HepG2 (cell line): ENCODE measurements around the gene TNFRSF9. TPM values are rescaled to one million over a fixed set of nuclear protein-coding genes. Genes with fewer than 3 reads are reported as not detected.

ENCODE experiments used
- AKAP8 ChIP-seq: sonication (generic); formaldehyde crosslinking; IDR thresholded peaks from 2 replicates; pipeline ENCODE4 v1.5.1; 2020; ENCODE audit warnings: mild to moderate bottlenecking, missing genetic modification reagents
- FOXO4 ChIP-seq: sonication (generic); formaldehyde crosslinking; conservative IDR thresholded peaks from 2 replicates; pipeline ENCODE4 v1.8.1; 2023; ENCODE audit warnings: missing genetic modification reagents
- GFI1 ChIP-seq: sonication (generic); formaldehyde crosslinking; IDR thresholded peaks from 2 replicates; pipeline ENCODE4 v1.5.0; 2020; ENCODE audit warnings: missing genetic modification reagents, mild to moderate bottlenecking, borderline replicate concordance
- HMGXB4 ChIP-seq, 2 experiments: sonication (generic) in 1 of 2; formaldehyde crosslinking in 1 of 2; IDR thresholded peaks; 2 replicates each; pipeline versions ENCODE4 v1.4.0 to v1.6.1; 2018 to 2020; ENCODE audit warnings: missing genetic modification reagents in 2 of 2, borderline replicate concordance in 1 of 2, low read depth in 1 of 2, mild to moderate bottlenecking in 1 of 2, missing biosample characterization in 1 of 2
- KMT2A ChIP-seq: sonication (generic); formaldehyde crosslinking; IDR thresholded peaks from 2 replicates; pipeline ENCODE4 v1.4.0; 2020; ENCODE audit warnings: missing genetic modification reagents
- MAF1 ChIP-seq: sonication (generic); formaldehyde crosslinking; IDR thresholded peaks from 2 replicates; pipeline ENCODE4 v1.5.0; 2020; ENCODE audit warnings: missing genetic modification reagents, borderline replicate concordance
- MTA3 ChIP-seq: sonication (generic); formaldehyde crosslinking; IDR thresholded peaks from 2 replicates; pipeline ENCODE4 v1.4.0; 2020; ENCODE audit warnings: missing genetic modification reagents
- MTF2 ChIP-seq: sonication (generic); formaldehyde crosslinking; IDR thresholded peaks from 2 replicates; pipeline ENCODE4 v1.5.0; 2020; ENCODE audit warnings: missing genetic modification reagents, borderline replicate concordance
- MYC ChIP-seq: sonication (generic); formaldehyde crosslinking; IDR thresholded peaks from 2 replicates; pipeline ENCODE4 v1.9.0; 2021; ENCODE audit warnings: missing genetic modification reagents, borderline replicate concordance
- SALL2 ChIP-seq: sonication (generic); formaldehyde crosslinking; IDR thresholded peaks from 2 replicates; pipeline ENCODE4 v1.8.1; 2023; ENCODE audit warnings: mild to moderate bottlenecking, missing genetic modification reagents, inconsistent platforms
- SAP130 ChIP-seq: IDR thresholded peaks from 2 replicates; pipeline ENCODE4 v1.6.1; 2016; ENCODE audit warnings: low read depth
- SMC3 ChIP-seq: IDR thresholded peaks from 2 replicates; pipeline ENCODE4 v1.6.1; 2011; ENCODE audit warnings: low read length, improper control_type of control experiment
- SP2 ChIP-seq: sonication (generic); formaldehyde crosslinking; IDR thresholded peaks from 2 replicates; pipeline ENCODE4 v1.5.1; 2020; ENCODE audit warnings: mild to moderate bottlenecking, missing genetic modification reagents
- ZNF121 ChIP-seq: sonication (generic); formaldehyde crosslinking; IDR thresholded peaks from 2 replicates; pipeline ENCODE4 v1.5.0; 2020; ENCODE audit warnings: mild to moderate bottlenecking, missing genetic modification reagents
- ZNF33A ChIP-seq: sonication (generic); formaldehyde crosslinking; IDR thresholded peaks from 2 replicates; pipeline ENCODE4 v1.5.1; 2020; ENCODE audit warnings: missing genetic modification reagents, mild to moderate bottlenecking, moderate library complexity, borderline replicate concordance
- ZNF460 ChIP-seq: sonication (generic); formaldehyde crosslinking; IDR thresholded peaks from 2 replicates; pipeline ENCODE4 v1.5.1; 2020; ENCODE audit warnings: missing genetic modification reagents, mild to moderate bottlenecking, borderline replicate concordance
- ZNF597 ChIP-seq: sonication (generic); formaldehyde crosslinking; IDR thresholded peaks from 2 replicates; pipeline ENCODE4 v1.5.0; 2020; ENCODE audit warnings: missing genetic modification reagents
- ZNF670 ChIP-seq: sonication (generic); formaldehyde crosslinking; IDR thresholded peaks from 2 replicates; pipeline ENCODE4 v1.8.0; 2022; ENCODE audit warnings: mild to moderate bottlenecking, missing genetic modification reagents, borderline replicate concordance
- ZNF770 ChIP-seq: sonication (generic); formaldehyde crosslinking; IDR thresholded peaks from 2 replicates; pipeline ENCODE4 v1.5.0; 2020; ENCODE audit warnings: mild to moderate bottlenecking, missing genetic modification reagents
- ZNF781 ChIP-seq: sonication (generic); formaldehyde crosslinking; IDR thresholded peaks from 2 replicates; pipeline ENCODE4 v1.5.1; 2020; ENCODE audit warnings: borderline replicate concordance, mild to moderate bottlenecking, missing genetic modification reagents; ENCODE audit errors: not compliant biosample characterization
- ZNF879 ChIP-seq: sonication (generic); formaldehyde crosslinking; IDR thresholded peaks from 2 replicates; pipeline ENCODE4 v1.8.1; 2023; ENCODE audit warnings: missing genetic modification reagents
- polyA plus RNA-seq, 8 experiments: library from polyadenylated mRNA; depleted of rRNA in 3 of 8; stranded (reverse) in 7 of 8; unstranded in 1 of 8; fragments of >200 nt; fragmentation: Illumina TruSeq in 4 of 8; extraction: Trizol in 4 of 8; gene quantifications; 2 replicates each; pipeline versions ENCODE4 v1.2.1 to v1.2.3, GENCODE V29; 2011 to 2016; ENCODE audit warnings: low read depth in 4 of 8, missing spikeins in 1 of 8, mixed read lengths in 1 of 8; ENCODE audit not compliant: insufficient read depth in 1 of 8
- total RNA-seq, 5 experiments: library from RNA; depleted of rRNA; stranded (reverse); fragments of >200 nt; fragmentation: Illumina TruSeq; extraction: Trizol; gene quantifications; 2 replicates each; pipeline ENCODE4 v1.2.3, GENCODE V29; 2016; ENCODE audit warnings: low read depth in 1 of 5
- TF ChIP-seq, protein P1 (sequence below): sonication (generic); formaldehyde crosslinking; IDR thresholded peaks from 2 replicates; pipeline ENCODE4 v1.5.0; 2020; ENCODE audit warnings: missing genetic modification reagents, mild to moderate bottlenecking, borderline replicate concordance

Gene TNFRSF9
- total and polyA plus RNA-seq, 2 of the 13 experiments (the other 11 are each of a cell fraction or from before 2014, with no cell fraction given) = 0.07 TPM; not detected in 1

DNA sequence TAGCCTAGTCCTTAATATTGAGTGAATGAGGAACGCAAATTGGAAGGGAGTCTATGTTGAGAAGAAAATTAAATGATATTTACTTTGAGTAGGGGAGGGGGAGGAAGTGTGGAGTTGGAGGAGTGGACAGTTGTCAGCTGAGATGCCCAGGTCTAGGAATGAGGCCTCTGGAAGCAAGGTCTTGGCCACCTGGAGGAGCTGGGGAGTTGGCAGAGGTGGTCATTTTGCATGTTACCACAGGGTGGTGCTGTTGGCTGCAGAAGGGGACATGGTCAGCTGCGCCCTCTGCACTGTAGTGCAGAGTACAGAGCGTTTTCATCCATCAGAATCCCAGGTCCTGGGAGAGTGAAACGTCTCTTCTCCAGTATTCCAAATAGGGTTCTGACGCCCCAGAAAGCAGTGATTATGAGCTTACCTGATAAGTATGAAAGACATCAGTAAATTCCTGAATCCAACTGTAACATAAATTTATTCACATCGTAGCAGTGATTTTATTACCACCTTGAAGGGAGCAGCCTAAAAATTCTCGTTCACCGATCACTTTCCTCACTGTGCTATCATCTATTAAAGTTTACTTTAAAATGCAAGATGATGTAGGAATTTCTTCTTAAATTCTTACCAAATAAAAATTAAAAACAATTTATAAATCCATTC is 34.7 kb upstream of the TNFRSF9 start (continued):
- TF ChIP-seq HMGXB4 (CRISPR knock-in tag; IDR thresholded peaks at IDR 0.05; ENCODE audit: borderline replicate concordance in 1 of 2, low read depth in 1 of 2) = peak; percentile 45 to 94; a peak in 3 of 4 replicates
- TF ChIP-seq MYC (CRISPR knock-in tag) = peak; percentile 37; the same call in 1 of the 2 replicates
- no peak for TF ChIP-seq ZNF781 (CRISPR knock-in tag)
- no peak for TF ChIP-seq ZNF597 (CRISPR knock-in tag)
- no peak for TF ChIP-seq MAF1
- no peak for TF ChIP-seq MTA3 (CRISPR knock-in tag)
- TF ChIP-seq MTF2 (CRISPR knock-in tag) = no peak
- no peak for TF ChIP-seq ZNF460 (CRISPR knock-in tag)
- TF ChIP-seq SMC3 = peak; percentile 94
- TF ChIP-seq SP2 (CRISPR knock-in tag) = no peak
- 0 out of 2 replicates have a peak, but pooled peaks have one; percentile 43 for TF ChIP-seq KMT2A
- TF ChIP-seq ZNF879 = no peak
- TF ChIP-seq FOXO4 = no peak
- TF ChIP-seq, protein P1, sequence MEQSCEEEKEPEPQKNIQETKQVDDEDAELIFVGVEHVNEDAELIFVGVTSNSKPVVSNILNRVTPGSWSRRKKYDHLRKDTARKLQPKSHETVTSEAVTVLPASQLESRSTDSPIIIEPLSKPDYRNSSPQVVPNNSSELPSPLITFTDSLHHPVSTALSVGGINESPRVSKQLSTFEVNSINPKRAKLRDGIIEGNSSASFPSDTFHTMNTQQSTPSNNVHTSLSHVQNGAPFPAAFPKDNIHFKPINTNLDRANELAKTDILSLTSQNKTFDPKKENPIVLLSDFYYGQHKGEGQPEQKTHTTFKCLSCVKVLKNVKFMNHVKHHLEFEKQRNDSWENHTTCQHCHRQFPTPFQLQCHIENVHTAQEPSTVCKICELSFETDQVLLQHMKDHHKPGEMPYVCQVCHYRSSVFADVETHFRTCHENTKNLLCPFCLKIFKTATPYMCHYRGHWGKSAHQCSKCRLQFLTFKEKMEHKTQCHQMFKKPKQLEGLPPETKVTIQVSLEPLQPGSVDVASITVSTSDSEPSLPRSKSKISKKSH = no peak
- TF ChIP-seq ZNF33A (CRISPR knock-in tag) = no peak
- TF ChIP-seq ZNF670 (CRISPR knock-in tag) = no peak
- TF ChIP-seq ZNF121 = no peak
- TF ChIP-seq GFI1 (CRISPR knock-in tag) = no peak
- TF ChIP-seq ZNF770 (CRISPR knock-in tag) = no peak
- no peak for TF ChIP-seq AKAP8 (CRISPR knock-in tag)
- 0 out of 2 replicates have a peak, but pooled peaks have one; percentile 29 for TF ChIP-seq SALL2 (CRISPR knock-in tag)
- peak; percentile 54; the same call in 1 of the 2 replicates for TF ChIP-seq SAP130 (CRISPR knock-in tag)
